PC-3 (cell line): Measurements from ENCODE around the gene MRPL49. TPM values are rescaled to one million over a fixed set of nuclear protein-coding genes. Genes with fewer than 3 reads are reported as not detected.

ENCODE experiments used
- ATAC-seq: fragments of 200-7000 bp; cut with Tn5 transposase; 2 replicates; pipeline ENCODE4 v1.9.1; 2020; ENCODE audit warnings: mild to moderate bottlenecking, moderate library complexity
- Bru-seq: library from RNA; stranded (reverse); fragments of 400-500 nt; gene quantifications from one replicate; lab custom pipeline; 2021; lab: Mats Ljungman, UMichigan
- BruChase-seq, 2 experiments: library from RNA; stranded (reverse); fragments of 400-500 nt; gene quantifications; one replicate each; lab custom pipeline; 2021; lab: Mats Ljungman, UMichigan
- BruUV-seq: library from RNA; stranded (reverse); fragments of 400-500 nt; replicated peaks from 2 replicates; lab custom pipeline; 2021; lab: Mats Ljungman, UMichigan
- CTCF ChIA-PET: fragments of 300-600 bp; sonication (Branson Sonifier 250); formaldehyde crosslinking; loops from one replicate; lab custom pipeline; 2022; ENCODE audit warnings: antibody characterized with exemption; lab: Charles Lee
- POLR2A ChIA-PET: fragments of 300-600 bp; sonication (Branson Sonifier 250); formaldehyde crosslinking; loops from one replicate; lab custom pipeline; 2022; ENCODE audit warnings: antibody characterized with exemption; ENCODE audit not compliant: unreplicated experiment; lab: Charles Lee
- DNase-seq: peaks from one replicate; pipeline ENCODE4 v3.0.0-alpha.2; 2015
- H2AFZ ChIP-seq: fragments of 300-600 bp; sonication (generic); 2 replicates; pipeline ENCODE4 v1.6.0; 2016; ENCODE audit warnings: antibody characterized with exemption, low read length
- H3F3A ChIP-seq: fragments of 300-600 bp; sonication (generic); one replicate; pipeline ENCODE4 v1.6.0; 2017; ENCODE audit warnings: antibody characterized with exemption, low read length, control low read depth, mild to moderate bottlenecking; ENCODE audit not compliant: unreplicated experiment
- H3K27ac ChIP-seq: fragments of 300-600 bp; sonication (generic); 2 replicates; pipeline ENCODE4 v1.5.1; 2016; ENCODE audit warnings: mild to moderate bottlenecking, low read length
- H3K27me3 ChIP-seq: fragments of 300-600 bp; sonication (generic); 2 replicates; pipeline ENCODE4 v1.6.1; 2016; ENCODE audit warnings: low read length, mixed read lengths
- H3K36me3 ChIP-seq: fragments of 300-600 bp; sonication (generic); 2 replicates; pipeline ENCODE4 v1.6.1; 2016; ENCODE audit warnings: low read depth, mixed run types, low read length, mixed read lengths
- H3K4me1 ChIP-seq: fragments of 300-600 bp; sonication (generic); 2 replicates; pipeline ENCODE4 v1.5.1; 2016; ENCODE audit warnings: low read length; ENCODE audit not compliant: insufficient read depth
- H3K4me2 ChIP-seq: fragments of 300-600 bp; sonication (generic); 2 replicates; pipeline ENCODE4 v1.6.0; 2016; ENCODE audit warnings: low read length
- H3K4me3 ChIP-seq: fragments of 300-600 bp; sonication (generic); 2 replicates; pipeline ENCODE4 v1.5.1; 2016; ENCODE audit warnings: mild to moderate bottlenecking, low read length, mixed read lengths
- H3K79me2 ChIP-seq: fragments of 300-600 bp; sonication (generic); 2 replicates; pipeline ENCODE4 v1.6.1; 2017; ENCODE audit warnings: low read length, mixed read lengths
- H3K9ac ChIP-seq: fragments of 300-600 bp; sonication (generic); 2 replicates; pipeline ENCODE4 v1.6.0; 2016; ENCODE audit warnings: mild to moderate bottlenecking, low read length
- H3K9me2 ChIP-seq: fragments of 300-600 bp; sonication (generic); replicated peaks from 2 replicates; pipeline ENCODE4 v1.6.1; 2016; ENCODE audit warnings: mixed run types, low read length, mixed read lengths
- H3K9me3 ChIP-seq: fragments of 300-600 bp; sonication (generic); 2 replicates; pipeline ENCODE4 v1.6.1; 2016; ENCODE audit warnings: low read length, mixed read lengths
- H4K20me1 ChIP-seq: fragments of 300-600 bp; sonication (generic); 2 replicates; pipeline ENCODE4 v1.6.1; 2016; ENCODE audit warnings: low read length, mixed read lengths
- CTCF ChIP-seq: fragments of 300-600 bp; sonication (generic); conservative IDR thresholded peaks from 2 replicates; pipeline ENCODE4 v1.5.1; 2017; ENCODE audit warnings: antibody characterized with exemption, low read depth, mild to moderate bottlenecking, low read length
- EZH2 ChIP-seq: fragments of 300-600 bp; sonication (generic); IDR thresholded peaks from one replicate; pipeline ENCODE4 v1.6.1; 2017; ENCODE audit warnings: antibody characterized with exemption, mild to moderate bottlenecking, low read length; ENCODE audit not compliant: unreplicated experiment
- EZH2phosphoT487 ChIP-seq: fragments of 300-600 bp; sonication (generic); IDR thresholded peaks from 2 replicates; pipeline ENCODE4 v1.6.1; 2018; ENCODE audit warnings: mild to moderate bottlenecking, antibody characterized with exemption, low read length, borderline replicate concordance
- intact Hi-C: fragments of 100-400 bp; cut with micrococcal nuclease; formaldehyde crosslinking; loops from 2 replicates; pipeline ENCODE4 v1.9.0; 2023
- long read RNA-seq: library from polyadenylated mRNA; unstranded; transcript quantifications from one replicate; pipeline ENCODE4 v2.0.0, GENCODE V29; 2021; ENCODE audit not compliant: unreplicated experiment
- total RNA-seq: library from RNA; depleted of rRNA; stranded (reverse); fragments of >200 nt; gene quantifications from 2 replicates; pipeline ENCODE4 v1.2.3, GENCODE V29; 2014; rRNA removed

MRPL49 gene
- total RNA-seq (163 and 183 TPM in 2 replicates), Bru-seq, nascent RNA (percentile 89 among the genes with signal in this experiment), BruChase-seq, experiment 1, labeled RNA remaining after a 6-hour chase (percentile 97 among the genes with signal in this experiment), BruChase-seq, experiment 2, labeled RNA remaining after a 2-hour chase (percentile 96 among the genes with signal in this experiment)
- long read RNA-seq, transcript MRPL49-201 (4 exons, 2,019 nt): major isoform, 226 of 256 reads
- long read RNA-seq, partial matches to known transcripts: 5 of 256 reads
- long read RNA-seq, other reads (novel, unspliced or antisense): 20 of 256 reads

- Histone ChIP-seq H3K9me2 (no peaks in the 10 kb centered on the region), H3K9ac (peak within 1 kb of the TSS; percentile 96), H3K36me3 (peaks cover 37% of the 10 kb centered on the region), H3K4me1 (peaks cover 21% of the 10 kb centered on the region), H3K9me3 (no peaks in the 10 kb centered on the region), H3K27me3 (no peaks in the 10 kb centered on the region), H4K20me1 (0 out of 2 replicates have a peak, but pooled peaks cover 3% of the 10 kb centered on the region), H3K27ac (peak within 1 kb of the TSS; percentile 53), H3K4me3 (peak within 1 kb of the TSS; percentile 92), H3K4me2 (peak within 1 kb of the TSS; percentile 89), H2AFZ (peak within 1 kb of the TSS; percentile 60), H3K79me2 (peaks cover 59% of the 10 kb centered on the region), H3F3A (peaks cover 20% of the 10 kb centered on the region)
- intact Hi-C loops: loop anchor here (1.0 kb wide), 1 partner anchor 13 kb away; no protein-coding TSS in a partner anchor
- ChIA-PET POLR2A (interaction anchor here (0.5 to 1.6 kb wide), 12 partner anchors 11 to 388 kb away, joined by 3 to 24 read pairs (median 4); partner anchors contain the start of genes POLA2 and TM7SF2), CTCF (interaction anchor here (0.6 to 0.9 kb wide), 2 partner anchors 10 to 12 kb away, joined by 3 to 5 read pairs; partner anchors contain the start of gene TM7SF2)
- DNase-seq (peak; percentile 99), ATAC-seq (peak; percentile 78)
- no peak for TF ChIP-seq CTCF
- no peak for TF ChIP-seq EZH2
- TF ChIP-seq EZH2phosphoT487: no peak
- TSS peak; percentile 69 for BruUV-seq
These were observed at the start of gene MRPL49, which contains the start of gene FAU for GRCh38 chr11:65121865-65122696. Gene MRPL49, plus strand, starts transcription at chr11:65122321. Its CDS starts 26 bp downstream, at chr11:65122347. Gene FAU, minus strand, starts transcription at chr11:65122134. Its CDS starts 321 bp downstream, at chr11:65121813.

GRCh38 chr11:65072631-65072966 is 49.5 kb upstream of the MRPL49 start:
- no peak for TF ChIP-seq CTCF
- peaks cover 6% of the 10 kb centered on the region for H3K36me3 ChIP-seq
- DNase-seq: no peak

More at GRCh38 chr11:65072631-65072966, 49.5 kb upstream of the MRPL49 start:
- ChIA-PET POLR2A (no interaction called here), CTCF (no interaction called here)
- Histone ChIP-seq H3K27me3 (no peaks in the 10 kb centered on the region), H3F3A (no peaks in the 10 kb centered on the region), H3K9me2 (no peaks in the 10 kb centered on the region), H3K27ac (no peak overlapping the region), H3K9me3 (no peaks in the 10 kb centered on the region), H3K4me1 (no peaks in the 10 kb centered on the region), H3K9ac (no peak overlapping the region), H3K4me2 (no peak overlapping the region), H4K20me1 (no peaks in the 10 kb centered on the region), H2AFZ (no peak overlapping the region), H3K4me3 (no peak overlapping the region), H3K79me2 (peaks cover 5% of the 10 kb centered on the region)
- peak; percentile 22; the same call in 1 of the 2 replicates for ATAC-seq
- intact Hi-C loops: no loop called here
- BruUV-seq: no TSS peak
